IPS-15b (cell line): ENCODE results near the gene WSB2.
"Not testable (repeated sequence)": the region's sequence is repeated elsewhere in the genome, so short reads cannot be mapped to it uniquely, and the experiment has no call there.

Source experiments
- H3K27me3 ChIP-seq: one replicate; pipeline ENCODE4 v1.6.1; 2013; ENCODE audit warnings: low read length; ENCODE audit not compliant: control insufficient read depth, insufficient read depth
- H3K36me3 ChIP-seq: one replicate; pipeline ENCODE4 v1.6.1; 2013; ENCODE audit warnings: low read length; ENCODE audit not compliant: control insufficient read depth, insufficient read depth
- H3K4me1 ChIP-seq: one replicate; pipeline ENCODE4 v1.6.1; 2013; ENCODE audit warnings: mild to moderate bottlenecking, low read length; ENCODE audit not compliant: control insufficient read depth, insufficient read depth
- H3K4me3 ChIP-seq: one replicate; pipeline ENCODE4 v1.5.1; 2013; ENCODE audit warnings: low read depth, low read length
- H3K9ac ChIP-seq: one replicate; pipeline ENCODE4 v1.6.1; 2013; ENCODE audit warnings: low read depth, mild to moderate bottlenecking, low read length
- H3K9me3 ChIP-seq: one replicate; pipeline ENCODE4 v1.6.1; 2013; ENCODE audit warnings: mild to moderate bottlenecking, low read length; ENCODE audit not compliant: control insufficient read depth, insufficient read depth

The WSB2 gene

GRCh38 chr12:118011377-118011776 lies 49.6 kb downstream of the WSB2 start:
- Histone ChIP-seq H3K9ac (no peak overlapping the region), H3K4me1 (peaks cover 3% of the 10 kb centered on the region), H3K27me3 (no peaks in the 10 kb centered on the region), H3K4me3 (no peak overlapping the region), H3K36me3 (no peaks in the 10 kb centered on the region), H3K9me3 (no peaks in the 10 kb centered on the region)

- no peaks in the 10 kb centered on the region for H3K27me3 ChIP-seq
- no peak overlapping the region for H3K9ac ChIP-seq
- no peak overlapping the region for H3K4me3 ChIP-seq
- peaks cover under 1% of the 10 kb centered on the region for H3K4me1 ChIP-seq
- H3K9me3 ChIP-seq: no peaks in the 10 kb centered on the region
- no peaks in the 10 kb centered on the region for H3K36me3 ChIP-seq
These were observed 50.1 kb downstream of the WSB2 start for GRCh38 chr12:118010903-118011302.

GRCh38 chr12:117999806-118000205 lies 61.2 kb downstream of the WSB2 start:
- H3K36me3 ChIP-seq, H3K9ac ChIP-seq, H3K4me3 ChIP-seq, H3K9me3 ChIP-seq, H3K4me1 ChIP-seq, H3K27me3 ChIP-seq: not testable (repeated sequence)

DNA sequence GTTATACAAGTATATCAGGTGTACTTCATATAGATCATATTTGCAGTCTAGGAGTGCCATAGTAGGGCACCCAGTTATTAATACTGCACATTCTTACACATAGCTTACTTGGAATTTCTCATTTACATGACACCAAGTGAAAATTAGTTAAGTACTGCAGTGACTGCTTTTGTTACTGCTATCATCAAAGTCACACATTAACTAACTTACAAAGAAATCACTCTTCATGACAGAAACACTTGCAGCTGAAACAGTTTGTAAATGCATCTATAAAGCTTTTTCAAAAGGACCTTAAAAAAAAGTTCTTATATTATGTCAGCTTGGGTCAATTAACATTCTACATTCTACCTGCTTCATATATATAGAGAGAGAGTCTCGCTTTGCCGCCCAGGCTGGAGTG lies 62.3 kb downstream of the WSB2 start:
- H3K4me1 ChIP-seq: no peaks in the 10 kb centered on the region
- no peak overlapping the region for H3K9ac ChIP-seq
- no peak overlapping the region for H3K4me3 ChIP-seq
- H3K36me3 ChIP-seq: no peaks in the 10 kb centered on the region
- no peaks in the 10 kb centered on the region for H3K27me3 ChIP-seq
- H3K9me3 ChIP-seq: no peaks in the 10 kb centered on the region

DNA sequence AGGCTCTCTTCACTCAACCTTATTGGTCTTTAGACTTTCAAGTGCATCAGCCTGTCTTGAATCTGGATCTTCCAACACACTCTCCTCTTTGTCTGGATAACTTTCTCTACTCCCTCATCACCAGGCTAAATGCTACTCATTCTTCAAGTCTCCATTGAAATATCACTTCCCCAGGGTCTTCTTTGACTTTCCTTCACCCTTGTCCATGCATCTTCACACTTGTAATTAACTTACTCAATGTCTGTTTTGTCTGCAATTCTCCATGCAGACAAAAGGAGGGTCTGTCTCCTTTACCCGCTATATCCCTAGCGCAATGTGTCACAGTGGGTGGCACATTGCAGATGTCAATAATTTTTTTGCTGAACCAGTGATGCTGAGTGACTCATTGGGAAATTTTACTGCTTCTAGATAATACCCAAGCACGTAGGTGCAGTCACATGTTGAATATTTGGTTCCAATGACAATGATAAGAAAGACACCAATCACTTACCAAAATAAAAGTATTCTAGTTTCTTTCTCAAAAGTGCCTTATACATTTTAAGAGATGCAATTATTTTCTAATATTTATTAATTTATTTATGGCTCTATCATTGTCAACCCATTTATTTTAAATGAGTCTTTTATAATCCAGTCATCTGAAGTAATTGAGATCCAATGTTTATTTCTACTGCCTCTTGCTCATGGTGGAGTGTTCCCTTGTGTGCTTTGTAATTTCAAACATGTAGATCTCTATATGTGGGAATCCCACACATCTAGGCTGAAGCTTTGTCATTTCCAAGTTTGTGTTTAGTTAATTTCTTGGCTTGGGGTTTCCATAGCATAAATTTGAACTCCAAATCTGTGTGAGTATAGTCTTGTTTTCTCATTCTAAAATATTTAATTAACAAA lies 66.2 kb downstream of the WSB2 start:
- no peaks in the 10 kb centered on the region for H3K27me3 ChIP-seq
- no peak overlapping the region for H3K4me3 ChIP-seq
- no peaks in the 10 kb centered on the region for H3K9me3 ChIP-seq
- no peaks in the 10 kb centered on the region for H3K4me1 ChIP-seq
- no peak overlapping the region for H3K9ac ChIP-seq
- no peaks in the 10 kb centered on the region for H3K36me3 ChIP-seq

- H3K27me3 ChIP-seq: no peaks in the 10 kb centered on the region
- H3K36me3 ChIP-seq: no peaks in the 10 kb centered on the region
- no peaks in the 10 kb centered on the region for H3K9me3 ChIP-seq
- no peak overlapping the region for H3K9ac ChIP-seq
- H3K4me1 ChIP-seq: no peaks in the 10 kb centered on the region
- H3K4me3 ChIP-seq: no peak overlapping the region
These were observed 74.1 kb downstream of the WSB2 start for GRCh38 chr12:117986705-117987469.

GRCh38 chr12:117985182-117985581 lies 75.8 kb downstream of the WSB2 start:
- H3K9ac ChIP-seq: no peak overlapping the region
- no peaks in the 10 kb centered on the region for H3K4me1 ChIP-seq
- H3K4me3 ChIP-seq: no peak overlapping the region
- no peaks in the 10 kb centered on the region for H3K9me3 ChIP-seq
- H3K27me3 ChIP-seq: no peaks in the 10 kb centered on the region
- H3K36me3 ChIP-seq: no peaks in the 10 kb centered on the region
